ENCODE results near the gene LTC4S.
"Not testable (repeated sequence)": the region's sequence is repeated elsewhere in the genome, so short reads cannot be mapped to it uniquely, and the experiment has no call there.

Gene LTC4S

GRCh38 chr5:179774442-179774841 lies 19.3 kb upstream of the LTC4S start:
- Mint-ChIP-seq H3K4me1 (no peaks in the 10 kb centered on the region), H3K36me3 (ENCODE audit: insufficient read depth) (peaks cover 47% of the 10 kb centered on the region), H3K9me3 (no peaks in the 10 kb centered on the region), H3K4me3 (no peak overlapping the region), H3K27ac (ENCODE audit: low read depth) (no peak overlapping the region), H3K27me3 (no peaks in the 10 kb centered on the region)
- DNase-seq (ENCODE audit: low spot score in 2 of 2) = no peak
- no peak for ATAC-seq (replicated peaks; ENCODE audit: extremely low read depth, poor library complexity, severe bottlenecking)

GRCh38 chr5:179776411-179776938 lies 17.3 kb upstream of the LTC4S start:
- no peaks in the 10 kb centered on the region for H3K4me1 Mint-ChIP-seq

GRCh38 chr5:179777456-179777855 lies 16.3 kb upstream of the LTC4S start:
- peaks cover 25% of the 10 kb centered on the region for H3K36me3 Mint-ChIP-seq (ENCODE audit: insufficient read depth)
- H3K27ac Mint-ChIP-seq (ENCODE audit: low read depth) = peak overlapping the region; percentile 83
- H3K9me3 Mint-ChIP-seq = no peaks in the 10 kb centered on the region
- H3K27me3 Mint-ChIP-seq = no peaks in the 10 kb centered on the region
- H3K4me1 Mint-ChIP-seq = no peaks in the 10 kb centered on the region
- no peak overlapping the region for H3K4me3 Mint-ChIP-seq
- DNase-seq (ENCODE audit: low spot score in 2 of 2) (no peak), ATAC-seq (replicated peaks; ENCODE audit: extremely low read depth, poor library complexity, severe bottlenecking) (no peak)

More at GRCh38 chr5:179776411-179776938, 17.3 kb upstream of the LTC4S start:
- DNase-seq (ENCODE audit: low spot score in 2 of 2) (no peak), ATAC-seq (replicated peaks; ENCODE audit: extremely low read depth, poor library complexity, severe bottlenecking) (no peak)
- H3K9me3 Mint-ChIP-seq = no peaks in the 10 kb centered on the region
- H3K27me3 Mint-ChIP-seq = no peaks in the 10 kb centered on the region
- H3K27ac Mint-ChIP-seq (ENCODE audit: low read depth) = peak overlapping the region; percentile 68
- no peak overlapping the region for H3K4me3 Mint-ChIP-seq
- peaks cover 33% of the 10 kb centered on the region for H3K36me3 Mint-ChIP-seq (ENCODE audit: insufficient read depth)

- Mint-ChIP-seq H3K4me1 (no peaks in the 10 kb centered on the region), H3K9me3 (no peaks in the 10 kb centered on the region), H3K4me3 (no peak overlapping the region), H3K27me3 (no peaks in the 10 kb centered on the region), H3K36me3 (ENCODE audit: insufficient read depth) (peaks cover 24% of the 10 kb centered on the region), H3K27ac (ENCODE audit: low read depth) (peak overlapping the region; percentile 83)
- DNase-seq (ENCODE audit: low spot score in 2 of 2) (no peak), ATAC-seq (replicated peaks; ENCODE audit: extremely low read depth, poor library complexity, severe bottlenecking) (no peak)
These were observed 15.9 kb upstream of the LTC4S start for GRCh38 chr5:179777909-179778308.

- Mint-ChIP-seq H3K27ac (ENCODE audit: low read depth) (no peak overlapping the region), H3K4me1 (no peaks in the 10 kb centered on the region), H3K36me3 (ENCODE audit: insufficient read depth) (peaks cover 18% of the 10 kb centered on the region), H3K27me3 (no peaks in the 10 kb centered on the region), H3K4me3 (no peak overlapping the region), H3K9me3 (no peaks in the 10 kb centered on the region)
- ATAC-seq (replicated peaks; ENCODE audit: extremely low read depth, poor library complexity, severe bottlenecking) = no peak
- no peak for DNase-seq (ENCODE audit: low spot score in 2 of 2)
These were observed 15.2 kb upstream of the LTC4S start for GRCh38 chr5:179778591-179778990.

GRCh38 chr5:179779826-179780225 lies 14.0 kb upstream of the LTC4S start:
- DNase-seq (ENCODE audit: low spot score in 2 of 2) = no peak
- no peaks in the 10 kb centered on the region for H3K27me3 Mint-ChIP-seq
- H3K36me3 Mint-ChIP-seq (ENCODE audit: insufficient read depth) = peaks cover 16% of the 10 kb centered on the region
- no peak overlapping the region for H3K27ac Mint-ChIP-seq (ENCODE audit: low read depth)
- H3K4me1 Mint-ChIP-seq = no peaks in the 10 kb centered on the region
- no peaks in the 10 kb centered on the region for H3K9me3 Mint-ChIP-seq
- ATAC-seq (replicated peaks; ENCODE audit: extremely low read depth, poor library complexity, severe bottlenecking) = no peak
- no peak overlapping the region for H3K4me3 Mint-ChIP-seq

- Mint-ChIP-seq H3K4me3 (no peak overlapping the region), H3K4me1 (no peaks in the 10 kb centered on the region), H3K9me3 (no peaks in the 10 kb centered on the region), H3K36me3 (ENCODE audit: insufficient read depth) (peaks cover 15% of the 10 kb centered on the region), H3K27ac (ENCODE audit: low read depth) (no peak overlapping the region), H3K27me3 (no peaks in the 10 kb centered on the region)
- ATAC-seq (replicated peaks; ENCODE audit: extremely low read depth, poor library complexity, severe bottlenecking) (no peak), DNase-seq (ENCODE audit: low spot score in 2 of 2) (no peak)
These were observed 13.4 kb upstream of the LTC4S start for GRCh38 chr5:179780362-179780761.

GRCh38 chr5:179781846-179782245 lies 11.9 kb upstream of the LTC4S start:
- Mint-ChIP-seq H3K36me3 (ENCODE audit: insufficient read depth) (peaks cover 12% of the 10 kb centered on the region), H3K27ac (ENCODE audit: low read depth) (no peak overlapping the region), H3K9me3 (no peaks in the 10 kb centered on the region), H3K27me3 (no peaks in the 10 kb centered on the region), H3K4me1 (no peaks in the 10 kb centered on the region), H3K4me3 (no peak overlapping the region)
- ATAC-seq (replicated peaks; ENCODE audit: extremely low read depth, poor library complexity, severe bottlenecking) = no peak
- no peak for DNase-seq (ENCODE audit: low spot score in 2 of 2)

- Mint-ChIP-seq H3K4me1 (no peaks in the 10 kb centered on the region), H3K27ac (ENCODE audit: low read depth) (no peak overlapping the region), H3K4me3 (no peak overlapping the region), H3K27me3 (no peaks in the 10 kb centered on the region), H3K36me3 (ENCODE audit: insufficient read depth) (peaks cover 6% of the 10 kb centered on the region), H3K9me3 (no peaks in the 10 kb centered on the region)
- ATAC-seq (replicated peaks; ENCODE audit: extremely low read depth, poor library complexity, severe bottlenecking) (no peak), DNase-seq (ENCODE audit: low spot score in 2 of 2) (no peak)
These were observed 10.7 kb upstream of the LTC4S start for GRCh38 chr5:179783128-179783527.

- H3K27ac Mint-ChIP-seq (ENCODE audit: low read depth) = no peak overlapping the region
- ATAC-seq (replicated peaks; ENCODE audit: extremely low read depth, poor library complexity, severe bottlenecking) = no peak
- H3K36me3 Mint-ChIP-seq (ENCODE audit: insufficient read depth) = peaks cover 2% of the 10 kb centered on the region
- no peaks in the 10 kb centered on the region for H3K27me3 Mint-ChIP-seq
- no peak overlapping the region for H3K4me3 Mint-ChIP-seq
- no peaks in the 10 kb centered on the region for H3K4me1 Mint-ChIP-seq
- no peaks in the 10 kb centered on the region for H3K9me3 Mint-ChIP-seq
- DNase-seq (ENCODE audit: low spot score in 2 of 2) = no peak
These were observed 6.9 kb upstream of the LTC4S start for GRCh38 chr5:179786861-179787260.

- no peak for DNase-seq (ENCODE audit: low spot score in 2 of 2)
- Mint-ChIP-seq H3K36me3 (ENCODE audit: insufficient read depth) (peaks cover 2% of the 10 kb centered on the region), H3K27me3 (no peaks in the 10 kb centered on the region), H3K4me1 (peaks cover 10% of the 10 kb centered on the region), H3K4me3 (no peak overlapping the region), H3K27ac (ENCODE audit: low read depth) (no peak overlapping the region), H3K9me3 (no peaks in the 10 kb centered on the region)
- ATAC-seq (replicated peaks; ENCODE audit: extremely low read depth, poor library complexity, severe bottlenecking) = no peak
These were observed 5.5 kb upstream of the LTC4S start for GRCh38 chr5:179788193-179788854.

- H3K27me3 Mint-ChIP-seq; ATAC-seq (replicated peaks; ENCODE audit: extremely low read depth, poor library complexity, severe bottlenecking); H3K27ac Mint-ChIP-seq (ENCODE audit: low read depth); H3K9me3 Mint-ChIP-seq; H3K36me3 Mint-ChIP-seq (ENCODE audit: insufficient read depth); H3K4me3 Mint-ChIP-seq; DNase-seq (ENCODE audit: low spot score in 2 of 2): not testable (repeated sequence)
- H3K4me1 Mint-ChIP-seq = peaks cover 19% of the 10 kb centered on the region
These were observed 4.5 kb upstream of the LTC4S start for GRCh38 chr5:179789278-179789677.

GRCh38 chr5:179791881-179792611 lies 1.7 kb upstream of the LTC4S start:
- Mint-ChIP-seq H3K27ac (ENCODE audit: low read depth) (peak overlapping the region; percentile 29), H3K4me1 (peaks cover 33% of the 10 kb centered on the region), H3K36me3 (ENCODE audit: insufficient read depth) (peaks cover 13% of the 10 kb centered on the region), H3K27me3 (no peaks in the 10 kb centered on the region), H3K4me3 (no peak overlapping the region), H3K9me3 (no peaks in the 10 kb centered on the region)
- no peak for DNase-seq (ENCODE audit: low spot score in 2 of 2)
- no peak for ATAC-seq (replicated peaks; ENCODE audit: extremely low read depth, poor library complexity, severe bottlenecking)
